Heart right ventricle (tissue), 16 donors: ENCODE data around the gene ELFN2. TPM values are rescaled to one million over a fixed set of nuclear protein-coding genes. Genes with fewer than 3 reads are reported as not detected.
A peak's percentile ranks its signal among the peaks of the same experiment; 100 is the strongest.

Experiments
- ATAC-seq, 8 donors: fragments of 200-7000 bp; cut with Tn5 transposase; one replicate each; pipeline ENCODE4 v1.9.1; 2020; ENCODE audit warnings: mild to moderate bottlenecking in 8 of 8, moderate library complexity in 8 of 8, moderate number of reproducible peaks in 1 of 8
- DNase-seq, 2 donors: peaks; one replicate each; pipeline ENCODE4 v3.0.0-alpha.2; 2020
- H3K27ac ChIP-seq, 10 donors: fragments of 200-600 bp; sonication (generic) in 2 of 10; one replicate each; pipeline versions ENCODE4 v1.5.0 to v1.8.0; 2020 to 2022; ENCODE audit warnings: mild to moderate bottlenecking in 3 of 10
- H3K27me3 ChIP-seq, 7 donors: fragments of 200-600 bp; one replicate each; pipeline ENCODE4 v1.8.0; 2021 to 2022; ENCODE audit warnings: mild to moderate bottlenecking in 2 of 7
- H3K36me3 ChIP-seq, 9 donors: fragments of 200-600 bp; sonication (generic) in 1 of 9; one replicate each; pipeline versions ENCODE4 v1.5.0 to v1.8.0; 2020 to 2022; ENCODE audit warnings: mild to moderate bottlenecking in 2 of 9
- H3K4me1 ChIP-seq, 9 donors: fragments of 200-600 bp; sonication (generic) in 1 of 9; one replicate each; pipeline versions ENCODE4 v1.5.0 to v1.8.0; 2020 to 2022; ENCODE audit warnings: mild to moderate bottlenecking in 4 of 9
- H3K4me3 ChIP-seq, 10 donors: fragments of 200-600 bp; sonication (generic) in 2 of 10; one replicate each; pipeline versions ENCODE4 v1.5.0 to v1.8.0; 2020 to 2022; ENCODE audit warnings: mild to moderate bottlenecking in 7 of 10, moderate library complexity in 2 of 10
- H3K9me3 ChIP-seq, 11 donors: fragments of 200-600 bp in 10 of 11; sonication (generic) in 2 of 11; one replicate each; pipeline versions ENCODE4 v1.5.0 to v1.8.0; 2013 to 2022; ENCODE audit warnings: mild to moderate bottlenecking in 2 of 11, control low read depth in 1 of 11, moderate library complexity in 1 of 11
- WGBS, 2 donors: extraction: QIAGEN DNeasy Blood & Tissue Kit; methylation state at CpG; one replicate each; pipeline ENCODE4 v1.1.7; 2013; ENCODE audit warnings: inconsistent platforms in 1 of 2; 5-methylcytosine and 5-hydroxymethylcytosine counted together
- intact Hi-C, 10 donors: fragments of 100-400 bp; cut with DNase I; formaldehyde crosslinking; loops; one replicate each; pipeline versions ENCODE4 v1.11.1 to v1.14.2; 2022
- polyA plus RNA-seq, 2 donors: library from polyadenylated mRNA; stranded (reverse); fragments of 200-250 nt; gene quantifications; one replicate each; pipeline ENCODE4 v1.2.3, GENCODE V29; 2013
- total RNA-seq, 10 donors: library from RNA; stranded (reverse); fragmentation: NEBNext Ultra II Directional in 3 of 10; extraction: Animal tissue kit (Norgen Biotek cat#: 25700) in 3 of 10; gene quantifications; one replicate each; pipeline versions ENCODE4 v1.2.1 to v1.2.4, GENCODE V29; 2021 to 2023
- TF ChIP-seq, protein P1 (sequence below), 9 donors: fragments of 200-600 bp; sonication (generic) in 2 of 9; IDR thresholded peaks; one replicate each; pipeline versions ENCODE4 v1.5.0 to v1.8.0; 2021 to 2022; ENCODE audit warnings: antibody characterized with exemption in 9 of 9, mild to moderate bottlenecking in 5 of 9, moderate library complexity in 1 of 9
- donor health status: Arrhythmogenic right ventricular cardiomyopathy.
- donor health status: ischemic (EF 13 %, LVEDD 7.1; RV severe dilation, severe dysfunction).
- donor health status: healthy with polysubstance abuse.
- donor health status: DM: no; HTN: yes; CAD: no.
- donor health status: DM: no; HTN: no; CAD: no.
- donor health status: ischemic (EF 25% LVEDD 6.9; RV normal size, moderate dysfunction).
- donor health status: ischemic (EF 25% LVEDD 5.7; RV mildly dilated, moderate dysfunction).
- donor health status: healthy.
- donor health status: DM: yes; HTN: yes; CAD: no.
- donor health status: Ischemic cardiomyopathy.
- donor health status: ischemic (EF 35%, LVEDD 5.7; RV mildly dilated, moderate dysfunction).
- donor health status: nonischemic (EF 11% LVEDD 7.7; RV severe dilation, severe dysfunction).
- donor health status: DM: yes; HTN: yes; CAD: no.
- donor health status: PGD.
- donor health status: ischemic (EF 29% LVEDD 5.4; RV normal size, mild dysfunction).
- donor health status: nonischemic (EF 23%, LVEDD 6.1; RV moderate dilation, normal function).

ELFN2 gene
- total and polyA plus RNA-seq, 12 donors: under 0.01 to 0.21 (median 0.05) TPM; not detected in 4

DNA sequence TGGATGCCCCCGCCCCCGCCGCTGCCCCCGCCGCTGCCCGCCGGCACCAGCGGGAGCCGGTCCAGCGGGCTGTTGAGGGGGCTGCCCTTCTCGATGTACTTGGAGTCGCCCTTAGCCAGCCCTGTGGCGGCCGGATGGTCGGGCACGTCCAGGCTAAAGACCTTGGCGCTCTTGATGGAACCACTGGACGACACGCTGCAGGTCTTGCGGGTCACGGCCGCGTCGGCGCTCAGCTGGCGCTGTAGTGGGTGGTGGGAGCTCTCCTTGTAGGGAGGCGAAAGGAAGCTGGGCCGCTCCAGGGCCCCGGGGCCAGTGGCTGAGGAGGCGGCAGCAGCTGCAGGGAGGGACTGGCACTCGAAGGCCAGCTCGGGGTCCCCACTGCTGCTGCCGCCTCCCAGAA lies 53.8 kb downstream of the ELFN2 start:
- Histone ChIP-seq H3K9me3 (no peaks in the 10 kb centered on the region), H3K27ac (no peak overlapping the region), H3K4me1 (peaks cover 0 to 12% (median 0%) of the 10 kb centered on the region in 9 donors), H3K4me3 (no peak overlapping the region), H3K27me3 (peaks cover 5 to 60% (median 42%) of the 10 kb centered on the region in 7 donors), H3K36me3 (no peaks in the 10 kb centered on the region)
- no peak for DNase-seq
- TF ChIP-seq, protein P1, sequence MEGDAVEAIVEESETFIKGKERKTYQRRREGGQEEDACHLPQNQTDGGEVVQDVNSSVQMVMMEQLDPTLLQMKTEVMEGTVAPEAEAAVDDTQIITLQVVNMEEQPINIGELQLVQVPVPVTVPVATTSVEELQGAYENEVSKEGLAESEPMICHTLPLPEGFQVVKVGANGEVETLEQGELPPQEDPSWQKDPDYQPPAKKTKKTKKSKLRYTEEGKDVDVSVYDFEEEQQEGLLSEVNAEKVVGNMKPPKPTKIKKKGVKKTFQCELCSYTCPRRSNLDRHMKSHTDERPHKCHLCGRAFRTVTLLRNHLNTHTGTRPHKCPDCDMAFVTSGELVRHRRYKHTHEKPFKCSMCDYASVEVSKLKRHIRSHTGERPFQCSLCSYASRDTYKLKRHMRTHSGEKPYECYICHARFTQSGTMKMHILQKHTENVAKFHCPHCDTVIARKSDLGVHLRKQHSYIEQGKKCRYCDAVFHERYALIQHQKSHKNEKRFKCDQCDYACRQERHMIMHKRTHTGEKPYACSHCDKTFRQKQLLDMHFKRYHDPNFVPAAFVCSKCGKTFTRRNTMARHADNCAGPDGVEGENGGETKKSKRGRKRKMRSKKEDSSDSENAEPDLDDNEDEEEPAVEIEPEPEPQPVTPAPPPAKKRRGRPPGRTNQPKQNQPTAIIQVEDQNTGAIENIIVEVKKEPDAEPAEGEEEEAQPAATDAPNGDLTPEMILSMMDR (IDR thresholded peaks at IDR 0.05): no peak
- intact Hi-C loops: no loop called here
- 87 to 94% methylated on average over 28 to 33 of the region's 33 CpGs for WGBS, 2 donors
- ATAC-seq: no peak

DNA sequence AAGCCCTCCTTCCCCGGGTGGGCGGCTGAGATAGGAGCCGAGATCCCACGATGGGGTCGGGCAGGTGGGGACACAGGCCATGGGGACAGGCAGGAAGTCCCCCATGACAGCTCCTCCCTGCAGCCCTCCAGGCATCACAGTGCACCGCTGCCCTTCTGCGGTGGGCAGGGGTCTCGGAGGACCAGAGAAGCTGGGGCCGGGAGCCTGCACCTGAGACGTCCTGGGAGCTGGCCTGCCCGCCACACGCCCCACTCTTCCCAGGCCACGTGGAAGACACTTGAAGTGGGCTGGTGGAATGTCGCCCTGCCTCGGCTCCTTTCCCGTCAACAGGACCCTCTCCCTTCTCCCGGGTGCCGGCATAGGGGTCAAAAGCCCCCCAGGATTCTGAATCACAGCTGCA lies 55.4 kb downstream of the ELFN2 start:
- Histone ChIP-seq H3K4me3 (no peak overlapping the region), H3K27me3 (peaks cover 5 to 45% (median 27%) of the 10 kb centered on the region in 7 donors), H3K9me3 (no peaks in the 10 kb centered on the region), H3K36me3 (no peaks in the 10 kb centered on the region), H3K4me1 (peaks cover 0 to 11% (median 0%) of the 10 kb centered on the region in 9 donors), H3K27ac (no peak overlapping the region)
- no peak for ATAC-seq
- TF ChIP-seq, protein P1 (IDR thresholded peaks at IDR 0.05): no peak
- no peak for DNase-seq
- intact Hi-C loops: no loop called here
- WGBS, 2 donors: 79 to 80% methylated on average over 18 of the region's 18 CpGs

DNA sequence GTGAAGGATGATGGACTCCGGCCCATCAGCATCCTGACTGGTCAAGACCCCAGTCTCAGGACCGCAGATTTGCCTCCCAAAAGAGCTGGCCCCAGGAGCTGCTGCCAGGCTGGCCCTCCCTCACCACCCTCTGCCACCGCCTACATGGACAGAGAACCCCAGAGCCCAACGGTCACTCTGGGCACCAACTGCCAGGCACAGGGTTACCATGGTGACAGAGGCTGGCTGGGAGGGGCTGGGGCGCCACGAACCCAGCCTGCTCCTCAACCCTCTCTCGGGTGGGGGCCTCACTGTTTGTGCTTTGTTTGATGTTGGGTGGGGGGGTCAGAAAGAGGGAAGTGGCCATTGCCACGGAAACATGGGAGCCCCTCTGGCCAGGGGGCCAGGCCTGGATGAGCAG lies 55.8 kb downstream of the ELFN2 start:
- Histone ChIP-seq H3K27ac (no peak overlapping the region), H3K4me1 (peaks cover 0 to 6% (median 0%) of the 10 kb centered on the region in 9 donors), H3K27me3 (peaks cover 5 to 40% (median 23%) of the 10 kb centered on the region in 7 donors), H3K9me3 (no peaks in the 10 kb centered on the region), H3K4me3 (no peak overlapping the region), H3K36me3 (no peaks in the 10 kb centered on the region)
- TF ChIP-seq, protein P1 (IDR thresholded peaks at IDR 0.05): no peak
- intact Hi-C loops: no loop called here
- WGBS, 2 donors: 74 to 76% methylated on average over 8 of the region's 8 CpGs
- no peak for DNase-seq
- ATAC-seq: no peak

DNA sequence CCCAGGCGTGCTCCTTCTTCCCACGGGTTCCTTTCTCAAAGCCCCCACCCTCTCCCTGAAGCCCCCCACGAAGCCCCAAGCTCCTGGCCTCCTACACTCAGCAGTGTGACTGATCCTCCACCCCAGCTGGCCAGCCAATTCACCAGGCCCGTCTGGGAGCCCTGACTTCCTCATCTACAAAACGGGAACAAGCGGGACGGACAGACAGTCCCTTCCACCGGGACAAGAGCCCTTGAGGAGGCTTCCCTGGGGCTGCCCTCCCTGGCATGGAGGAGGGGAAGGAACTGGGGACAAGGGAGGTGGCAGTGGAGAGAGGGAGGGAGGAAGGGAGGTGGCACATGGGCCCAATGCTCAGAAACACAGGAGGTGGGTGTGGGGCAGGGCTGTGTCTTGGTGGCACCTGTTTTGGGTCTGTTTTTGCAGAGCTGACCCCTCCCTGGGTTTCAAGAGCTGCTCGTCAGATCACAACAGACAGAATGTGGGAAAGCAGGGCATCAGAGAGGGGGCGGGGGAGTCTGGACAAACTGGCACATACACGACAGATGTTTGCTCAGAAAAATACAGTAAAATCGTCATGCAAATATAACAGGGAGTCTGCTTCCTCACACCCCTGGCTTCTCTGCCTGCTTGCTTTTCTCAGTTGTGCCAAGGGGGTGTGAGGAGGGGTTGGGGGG lies 56.8 kb downstream of the ELFN2 start:
- Histone ChIP-seq H3K9me3 (no peaks in the 10 kb centered on the region), H3K27me3 (peaks cover 0 to 31% (median 20%) of the 10 kb centered on the region in 7 donors), H3K27ac (no peak overlapping the region), H3K4me1 (peaks cover 0 to 7% (median 0%) of the 10 kb centered on the region in 9 donors), H3K36me3 (no peaks in the 10 kb centered on the region), H3K4me3 (no peak overlapping the region)
- DNase-seq (peak; percentile 19 to 37), ATAC-seq (peak in 5 of 8 donors; percentile 32 to 65 (median 47))
- 66 to 70% methylated on average over 12 of the region's 12 CpGs for WGBS, 2 donors
- TF ChIP-seq, protein P1 (IDR thresholded peaks at IDR 0.05): no peak
- intact Hi-C loops: no loop called here
